ENCODE measurements around the gene MS4A7.

GRCh38 chr11:60376601-60377000, 1.7 kb upstream of the MS4A7 start:
- no peak for TF ChIP-seq EZH2phosphoT487 (conservative IDR thresholded peaks at IDR 0.05; ENCODE audit: low read length)
- TF ChIP-seq, protein P1, sequence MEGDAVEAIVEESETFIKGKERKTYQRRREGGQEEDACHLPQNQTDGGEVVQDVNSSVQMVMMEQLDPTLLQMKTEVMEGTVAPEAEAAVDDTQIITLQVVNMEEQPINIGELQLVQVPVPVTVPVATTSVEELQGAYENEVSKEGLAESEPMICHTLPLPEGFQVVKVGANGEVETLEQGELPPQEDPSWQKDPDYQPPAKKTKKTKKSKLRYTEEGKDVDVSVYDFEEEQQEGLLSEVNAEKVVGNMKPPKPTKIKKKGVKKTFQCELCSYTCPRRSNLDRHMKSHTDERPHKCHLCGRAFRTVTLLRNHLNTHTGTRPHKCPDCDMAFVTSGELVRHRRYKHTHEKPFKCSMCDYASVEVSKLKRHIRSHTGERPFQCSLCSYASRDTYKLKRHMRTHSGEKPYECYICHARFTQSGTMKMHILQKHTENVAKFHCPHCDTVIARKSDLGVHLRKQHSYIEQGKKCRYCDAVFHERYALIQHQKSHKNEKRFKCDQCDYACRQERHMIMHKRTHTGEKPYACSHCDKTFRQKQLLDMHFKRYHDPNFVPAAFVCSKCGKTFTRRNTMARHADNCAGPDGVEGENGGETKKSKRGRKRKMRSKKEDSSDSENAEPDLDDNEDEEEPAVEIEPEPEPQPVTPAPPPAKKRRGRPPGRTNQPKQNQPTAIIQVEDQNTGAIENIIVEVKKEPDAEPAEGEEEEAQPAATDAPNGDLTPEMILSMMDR (IDR thresholded peaks at IDR 0.05; ENCODE audit: insufficient read depth, low read length, poor library complexity, severe bottlenecking) = no peak

All from SU-DHL-6 (cell line).